AG10803 (cell line): ENCODE data around the gene OSBPL6.

Source experiments
- DNase-seq: peaks from one replicate; pipeline ENCODE4 v3.0.0; 2010; ENCODE audit warnings: low read depth
- H3K4me3 ChIP-seq: 2 replicates; pipeline ENCODE4 v1.5.1; 2011; ENCODE audit warnings: mild to moderate bottlenecking, low read length, control low read depth
- TF ChIP-seq, protein P1 (sequence below): conservative IDR thresholded peaks from 2 replicates; pipeline ENCODE4 v1.5.1; 2011; ENCODE audit warnings: mild to moderate bottlenecking, low read length, control low read depth, inconsistent platforms

The OSBPL6 gene

DNA sequence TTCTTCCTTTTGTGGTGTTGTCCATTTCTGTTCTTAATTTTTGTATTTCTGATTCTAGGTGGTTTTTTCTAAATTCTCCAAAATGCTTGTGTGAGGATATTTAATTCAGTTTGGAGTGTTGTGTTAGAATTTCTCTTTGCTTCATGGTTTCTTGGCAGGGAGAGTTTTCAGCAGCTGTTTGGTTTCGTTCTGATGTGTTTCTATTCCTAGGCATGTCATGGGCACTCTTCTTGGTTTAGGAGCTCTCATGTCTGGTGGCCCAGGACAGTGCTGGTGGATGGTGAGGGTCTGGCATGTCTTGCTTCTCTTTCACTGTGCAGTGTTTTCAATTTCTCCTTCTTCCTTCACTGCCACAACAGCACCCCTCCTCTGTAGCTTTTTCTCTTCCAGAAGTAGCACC, 52.9 kb downstream of the OSBPL6 start:
- H3K4me3 ChIP-seq, result no peak overlapping the region
- no peak for DNase-seq
- TF ChIP-seq, protein P1, sequence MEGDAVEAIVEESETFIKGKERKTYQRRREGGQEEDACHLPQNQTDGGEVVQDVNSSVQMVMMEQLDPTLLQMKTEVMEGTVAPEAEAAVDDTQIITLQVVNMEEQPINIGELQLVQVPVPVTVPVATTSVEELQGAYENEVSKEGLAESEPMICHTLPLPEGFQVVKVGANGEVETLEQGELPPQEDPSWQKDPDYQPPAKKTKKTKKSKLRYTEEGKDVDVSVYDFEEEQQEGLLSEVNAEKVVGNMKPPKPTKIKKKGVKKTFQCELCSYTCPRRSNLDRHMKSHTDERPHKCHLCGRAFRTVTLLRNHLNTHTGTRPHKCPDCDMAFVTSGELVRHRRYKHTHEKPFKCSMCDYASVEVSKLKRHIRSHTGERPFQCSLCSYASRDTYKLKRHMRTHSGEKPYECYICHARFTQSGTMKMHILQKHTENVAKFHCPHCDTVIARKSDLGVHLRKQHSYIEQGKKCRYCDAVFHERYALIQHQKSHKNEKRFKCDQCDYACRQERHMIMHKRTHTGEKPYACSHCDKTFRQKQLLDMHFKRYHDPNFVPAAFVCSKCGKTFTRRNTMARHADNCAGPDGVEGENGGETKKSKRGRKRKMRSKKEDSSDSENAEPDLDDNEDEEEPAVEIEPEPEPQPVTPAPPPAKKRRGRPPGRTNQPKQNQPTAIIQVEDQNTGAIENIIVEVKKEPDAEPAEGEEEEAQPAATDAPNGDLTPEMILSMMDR, result no peak

DNA sequence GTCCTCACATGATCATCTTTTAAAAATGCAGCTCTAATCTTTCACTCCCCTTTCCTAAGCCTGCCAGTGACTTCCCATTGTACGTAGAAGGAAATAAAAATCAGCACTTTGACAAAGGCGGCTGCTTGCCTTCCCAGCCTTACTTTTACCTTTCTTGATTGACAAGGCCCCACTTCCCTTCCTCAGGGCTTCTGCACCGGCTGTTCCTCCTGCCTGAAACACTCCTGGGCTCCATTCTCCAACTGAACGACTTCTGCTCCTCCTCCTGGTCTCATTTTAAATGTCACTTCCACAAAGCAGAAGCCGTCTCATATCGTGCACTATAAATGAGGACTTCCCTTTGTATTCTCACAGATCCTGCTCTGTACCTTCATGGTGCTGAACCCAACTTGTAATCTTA, 56.1 kb downstream of the OSBPL6 start:
- no peak for DNase-seq
- TF ChIP-seq, protein P1, result no peak
- H3K4me3 ChIP-seq, result no peak overlapping the region

DNA sequence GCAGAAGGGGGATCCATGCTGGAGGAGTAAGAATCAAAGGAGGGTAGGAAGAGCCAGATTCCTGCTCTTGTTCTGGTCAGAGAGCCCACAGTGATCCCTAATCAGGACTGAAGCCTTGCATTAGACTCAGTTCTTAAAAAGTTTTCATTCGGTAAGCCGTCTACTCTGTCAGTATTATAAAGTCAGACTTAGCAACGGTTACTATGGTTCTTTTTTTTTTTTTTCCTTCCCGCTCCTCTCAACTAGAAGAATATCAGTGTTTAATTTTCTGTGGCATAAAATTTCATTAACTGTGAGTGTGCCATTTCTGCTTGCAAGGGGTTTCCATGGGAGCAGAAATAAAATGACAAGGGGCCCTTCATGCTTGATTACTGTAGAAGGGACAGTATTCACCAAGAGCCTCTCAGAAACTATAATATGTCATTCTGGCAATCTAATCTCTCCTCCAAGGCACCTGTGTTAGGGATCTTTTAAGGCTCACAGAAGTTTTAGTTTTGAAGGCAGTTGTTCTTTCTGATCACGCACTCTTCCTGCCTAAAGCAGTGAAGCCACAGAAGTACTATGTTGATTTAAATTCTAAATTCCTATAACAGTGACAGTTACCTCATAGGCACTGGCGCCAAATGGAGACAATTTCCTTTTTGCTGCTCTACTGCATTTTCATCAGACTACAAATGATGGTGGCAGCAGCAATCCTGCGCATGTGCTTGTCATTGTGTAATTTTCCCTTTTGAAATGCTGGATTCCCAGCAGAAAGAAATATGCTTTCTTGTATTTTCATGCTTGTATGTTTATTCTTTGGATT, 57.0 kb downstream of the OSBPL6 start:
- H3K4me3 ChIP-seq, result no peak overlapping the region
- TF ChIP-seq, protein P1, result no peak
- no peak for DNase-seq

DNA sequence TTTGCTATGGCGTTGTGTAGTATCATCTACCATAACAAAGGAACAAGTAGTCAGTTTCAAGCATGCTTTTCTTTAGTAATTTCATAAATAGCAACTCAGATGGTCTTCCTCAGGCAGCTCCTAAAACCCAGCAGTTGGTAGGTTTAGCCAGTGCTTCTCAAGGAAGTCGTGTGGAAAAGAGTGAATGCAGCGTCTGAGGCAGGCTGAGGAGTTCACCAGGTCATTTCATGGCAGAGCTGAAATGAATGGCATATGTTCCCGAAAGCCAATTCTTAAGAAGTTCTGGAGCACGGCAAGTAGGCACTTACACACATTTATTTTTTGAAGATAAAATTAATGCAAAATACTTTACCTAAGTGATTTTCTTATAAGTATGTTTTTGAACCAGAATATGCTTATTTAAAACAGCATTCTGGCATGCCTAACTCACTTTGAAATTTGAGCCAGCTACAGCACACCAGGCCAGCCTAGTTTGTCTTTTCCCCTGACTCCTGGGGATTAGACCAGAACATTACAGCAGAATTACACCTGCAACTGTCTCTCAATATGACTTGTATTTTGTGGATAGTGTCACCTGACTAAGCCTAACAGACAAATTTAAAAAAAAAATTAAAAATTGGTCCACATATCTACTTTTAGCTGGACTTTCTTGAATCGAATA, 62.2 kb downstream of the OSBPL6 start:
- no peak overlapping the region for H3K4me3 ChIP-seq
- TF ChIP-seq, protein P1, result no peak
- DNase-seq, result no peak

DNA sequence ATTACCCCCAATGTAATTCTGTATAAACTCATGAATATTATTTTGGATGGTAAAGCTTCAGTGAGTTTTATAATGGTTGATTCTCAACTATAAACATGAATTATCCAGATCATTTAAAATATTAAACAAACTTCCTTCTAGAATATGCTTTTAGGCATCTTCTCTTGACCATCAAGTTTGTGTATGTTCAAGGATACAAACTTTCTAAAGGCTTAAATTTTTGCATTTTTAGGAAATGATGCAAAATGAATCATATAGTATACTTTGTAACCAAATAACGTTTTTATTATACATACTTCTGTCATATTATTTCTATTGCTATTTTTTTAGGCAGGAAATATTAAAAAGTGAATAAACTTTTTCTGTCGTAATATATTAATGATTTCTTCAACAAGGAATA, 62.8 kb downstream of the OSBPL6 start:
- TF ChIP-seq, protein P1, result no peak
- DNase-seq, result no peak

DNA sequence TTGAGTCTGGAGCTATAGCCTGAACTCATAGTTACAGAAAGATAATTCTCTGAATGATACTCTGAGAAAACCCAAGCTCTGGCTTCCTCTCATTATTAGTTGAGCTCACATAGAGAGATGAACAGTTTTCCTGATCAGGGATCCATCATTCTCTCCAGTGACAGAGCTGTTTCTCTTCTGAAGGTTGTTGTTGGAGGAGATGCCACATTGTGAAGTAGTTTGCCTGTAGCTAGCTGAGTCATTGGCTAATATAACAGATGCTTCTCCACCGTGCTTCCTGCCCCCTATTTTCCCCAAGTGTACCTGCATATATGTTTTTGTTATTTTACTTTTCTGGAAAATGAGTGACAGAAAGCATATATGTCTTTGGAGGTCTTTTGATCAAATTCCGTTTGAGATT, 64.6 kb downstream of the OSBPL6 start:
- TF ChIP-seq, protein P1, result no peak
- no peak overlapping the region for H3K4me3 ChIP-seq
- DNase-seq, result no peak

More for the DNA sequence above, 62.8 kb downstream of the OSBPL6 start:
- no peak overlapping the region for H3K4me3 ChIP-seq
